Mammary epithelial cell (primary cell): ENCODE results near the gene CARMIL3.
"Not testable (repeated sequence)": the region's sequence is repeated elsewhere in the genome, so short reads cannot be mapped to it uniquely, and the experiment has no call there.

Experiments
- CTCF ChIP-seq, 2 donors: IDR thresholded peaks in 1 of 2; conservative IDR thresholded peaks in 1 of 2; 2 replicates each; pipeline ENCODE4 v1.5.1; 2011 to 2012; ENCODE audit warnings: inconsistent platforms in 2 of 2, low read length in 2 of 2, mild to moderate bottlenecking in 2 of 2, control low read depth in 1 of 2, low read depth in 1 of 2; ENCODE audit not compliant: insufficient read depth in 1 of 2; ENCODE audit errors: extremely low read depth in 1 of 2
- EZH2 ChIP-seq: IDR thresholded peaks from 2 replicates; pipeline ENCODE4 v1.6.1; 2012; ENCODE audit warnings: low read length, inconsistent platforms, borderline replicate concordance

DNA sequence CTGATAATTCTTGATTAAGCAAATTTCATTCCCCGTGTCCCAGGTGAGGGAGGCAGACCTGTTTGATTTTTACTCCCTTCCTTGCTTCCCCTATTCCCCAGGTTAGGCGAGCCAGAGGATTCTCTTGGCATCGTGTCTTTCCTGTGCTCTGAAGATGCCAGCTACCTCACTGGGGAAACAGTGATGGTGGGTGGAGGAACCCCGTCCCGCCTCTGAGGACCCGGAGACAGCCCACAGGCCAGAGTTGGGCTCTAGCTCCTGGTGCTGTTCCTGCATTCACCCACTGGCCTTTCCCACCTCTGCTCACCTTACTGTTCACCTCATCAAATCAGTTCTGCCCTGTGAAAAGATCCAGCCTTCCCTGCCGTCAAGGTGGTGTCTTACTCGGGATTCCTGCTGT is 1.1 kb upstream of the CARMIL3 start:
- not testable (repeated sequence) for TF ChIP-seq CTCF (conservative IDR thresholded peaks at IDR 0.05 in 1 of 2, IDR thresholded peaks at IDR 0.05 in 1 of 2; ENCODE audit: extremely low read depth in 1 of 2, insufficient read depth in 1 of 2, low read depth in 1 of 2, low read length in 2 of 2); EZH2
